ENCODE measurements around the gene C17orf114.

C17orf114 gene

GRCh38 chr17:4764595-4764994 is 37.5 kb downstream of the C17orf114 start:
- intact Hi-C loops (cut with micrococcal nuclease; ENCODE audit: unreplicated experiment), result no loop called here
- Histone ChIP-seq H3K36me3 (ENCODE audit: low read depth) (no peaks in the 10 kb centered on the region), H2AFZ (no peak overlapping the region), H3K4me2 (no peak overlapping the region), H3K4me3 (no peak overlapping the region), H3K79me2 (ENCODE audit: low read depth) (no peaks in the 10 kb centered on the region), H4K20me1 (ENCODE audit: insufficient read depth) (no peaks in the 10 kb centered on the region), H3K27ac (no peak overlapping the region), H3K27me3 (ENCODE audit: insufficient read depth, low read depth) (no peaks in the 10 kb centered on the region), H3K9me3 (ENCODE audit: insufficient read depth, low read depth) (no peaks in the 10 kb centered on the region), H3F3A (ENCODE audit: insufficient read depth, low read depth) (no peaks in the 10 kb centered on the region), H3K9me2 (ENCODE audit: insufficient read depth) (no peaks in the 10 kb centered on the region), H3K4me1 (replicated peaks; ENCODE audit: insufficient read depth) (no peaks in the 10 kb centered on the region)
- no peak for DNase-seq
- POLR2A ChIA-PET (ENCODE audit: unreplicated experiment), result no interaction called here
- BruUV-seq (replicated peaks), result no TSS peak
- CTCF ChIA-PET, result no interaction called here
- TF ChIP-seq EZH2 (IDR thresholded peaks at IDR 0.05; ENCODE audit: low read depth), result no peak
- no peak for TF ChIP-seq CTCF (conservative IDR thresholded peaks at IDR 0.05)

- intact Hi-C loops (cut with micrococcal nuclease; ENCODE audit: unreplicated experiment), result no loop called here
- no peaks in the 10 kb centered on the region for H4K20me1 ChIP-seq (ENCODE audit: insufficient read depth)
- no peaks in the 10 kb centered on the region for H3K4me1 ChIP-seq (replicated peaks; ENCODE audit: insufficient read depth)
- no TSS peak for BruUV-seq (replicated peaks)
- DNase-seq, result no peak
- H3K4me3 ChIP-seq, result no peak overlapping the region
- H3K4me2 ChIP-seq, result no peak overlapping the region
- TF ChIP-seq CTCF (conservative IDR thresholded peaks at IDR 0.05) (no peak), EZH2 (IDR thresholded peaks at IDR 0.05; ENCODE audit: low read depth) (no peak)
- H3K27ac ChIP-seq, result no peak overlapping the region
- H3F3A ChIP-seq (ENCODE audit: insufficient read depth, low read depth), result no peaks in the 10 kb centered on the region; the same call in 1 of the 2 replicates
- H3K36me3 ChIP-seq (ENCODE audit: low read depth), result no peaks in the 10 kb centered on the region
- CTCF ChIA-PET, result no interaction called here
- no peak overlapping the region for H2AFZ ChIP-seq
- no peaks in the 10 kb centered on the region for H3K79me2 ChIP-seq (ENCODE audit: low read depth)
- no peaks in the 10 kb centered on the region for H3K9me3 ChIP-seq (ENCODE audit: insufficient read depth, low read depth)
- peaks cover 26% of the 10 kb centered on the region for H3K27me3 ChIP-seq (ENCODE audit: insufficient read depth, low read depth)
- POLR2A ChIA-PET (ENCODE audit: unreplicated experiment), result no interaction called here
- H3K9me2 ChIP-seq (ENCODE audit: insufficient read depth), result no peaks in the 10 kb centered on the region
Measured at GRCh38 chr17:4759776-4760236, 42.3 kb downstream of the C17orf114 start.

- intact Hi-C loops (cut with micrococcal nuclease; ENCODE audit: unreplicated experiment), result no loop called here
- no TSS peak for BruUV-seq (replicated peaks)
- Histone ChIP-seq H3K79me2 (ENCODE audit: low read depth) (no peaks in the 10 kb centered on the region), H3K9me3 (ENCODE audit: insufficient read depth, low read depth) (no peaks in the 10 kb centered on the region), H4K20me1 (ENCODE audit: insufficient read depth) (no peaks in the 10 kb centered on the region; the same call in 1 of the 2 replicates), H3K36me3 (ENCODE audit: low read depth) (no peaks in the 10 kb centered on the region), H3K4me3 (no peak overlapping the region), H3K27ac (no peak overlapping the region), H2AFZ (no peak overlapping the region), H3K4me2 (no peak overlapping the region), H3K9me2 (ENCODE audit: insufficient read depth) (no peaks in the 10 kb centered on the region), H3K27me3 (ENCODE audit: insufficient read depth, low read depth) (peaks cover 41% of the 10 kb centered on the region), H3K4me1 (replicated peaks; ENCODE audit: insufficient read depth) (no peaks in the 10 kb centered on the region), H3F3A (ENCODE audit: insufficient read depth, low read depth) (no peaks in the 10 kb centered on the region; the same call in 1 of the 2 replicates)
- CTCF ChIA-PET, result no interaction called here
- POLR2A ChIA-PET (ENCODE audit: unreplicated experiment), result interaction anchor here (0.6 to 0.7 kb wide), 2 partner anchors 12 to 15 kb away, joined by 3 to 6 read pairs; no protein-coding TSS in a partner anchor
- DNase-seq, result no peak
- TF ChIP-seq CTCF (conservative IDR thresholded peaks at IDR 0.05) (no peak), EZH2 (IDR thresholded peaks at IDR 0.05; ENCODE audit: low read depth) (no peak)
Measured at GRCh38 chr17:4753392-4753791, 48.7 kb downstream of the C17orf114 start.

All from PC-9 (cell line).